ENCODE results near the gene SLC4A3.

DNA sequence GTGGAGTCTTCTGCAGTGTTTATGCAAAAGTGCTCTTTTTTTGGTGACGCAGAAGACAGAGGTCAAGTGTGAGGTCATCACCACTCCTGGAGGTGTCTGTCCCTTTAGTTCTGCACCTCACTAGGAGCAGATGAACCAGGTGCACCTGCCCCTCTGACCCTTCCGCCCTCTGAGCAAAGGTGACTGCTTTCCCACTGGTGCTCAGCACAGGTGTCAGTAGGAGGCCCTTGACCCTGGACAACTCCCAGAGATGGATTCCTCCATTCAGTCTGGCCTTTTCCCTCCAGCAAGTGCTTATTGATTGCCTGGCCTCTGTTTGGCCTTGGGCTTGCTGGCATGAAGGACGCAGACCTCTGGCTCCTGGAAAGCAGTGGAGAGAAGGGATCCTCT, 8.7 kb upstream of the SLC4A3 start:
- TF ChIP-seq, protein P1, sequence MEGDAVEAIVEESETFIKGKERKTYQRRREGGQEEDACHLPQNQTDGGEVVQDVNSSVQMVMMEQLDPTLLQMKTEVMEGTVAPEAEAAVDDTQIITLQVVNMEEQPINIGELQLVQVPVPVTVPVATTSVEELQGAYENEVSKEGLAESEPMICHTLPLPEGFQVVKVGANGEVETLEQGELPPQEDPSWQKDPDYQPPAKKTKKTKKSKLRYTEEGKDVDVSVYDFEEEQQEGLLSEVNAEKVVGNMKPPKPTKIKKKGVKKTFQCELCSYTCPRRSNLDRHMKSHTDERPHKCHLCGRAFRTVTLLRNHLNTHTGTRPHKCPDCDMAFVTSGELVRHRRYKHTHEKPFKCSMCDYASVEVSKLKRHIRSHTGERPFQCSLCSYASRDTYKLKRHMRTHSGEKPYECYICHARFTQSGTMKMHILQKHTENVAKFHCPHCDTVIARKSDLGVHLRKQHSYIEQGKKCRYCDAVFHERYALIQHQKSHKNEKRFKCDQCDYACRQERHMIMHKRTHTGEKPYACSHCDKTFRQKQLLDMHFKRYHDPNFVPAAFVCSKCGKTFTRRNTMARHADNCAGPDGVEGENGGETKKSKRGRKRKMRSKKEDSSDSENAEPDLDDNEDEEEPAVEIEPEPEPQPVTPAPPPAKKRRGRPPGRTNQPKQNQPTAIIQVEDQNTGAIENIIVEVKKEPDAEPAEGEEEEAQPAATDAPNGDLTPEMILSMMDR (IDR thresholded peaks at IDR 0.05; ENCODE audit: extremely low read depth in 1 of 2, insufficient read depth in 1 of 2, low read depth in 1 of 2, low read length in 2 of 2) = no peak
- TF ChIP-seq POLR2AphosphoS5 (IDR thresholded peaks at IDR 0.05; ENCODE audit: insufficient read depth, low read depth, low read length) = no peak
- TF ChIP-seq EZH2 (IDR thresholded peaks at IDR 0.05; ENCODE audit: borderline replicate concordance, low read depth, low read length, severe bottlenecking) = no peak
- TF ChIP-seq POLR2A (IDR thresholded peaks at IDR 0.05; ENCODE audit: low read depth, low read length) = no peak
